DMS53 (cell line): ENCODE data around the gene PROX2.

Experiments
- DNase-seq: peaks from one replicate; lab custom pipeline; 2025; lab: John Stamatoyannopoulos, UW

The PROX2 gene

GRCh38 chr14:74881431-74882102, 5.6 kb upstream of the PROX2 start, which contains the start of gene DLST:
DLST (plus strand) TSS chr14:74881916; CDS start chr14:74881954, 38 bp downstream.
- DNase-seq = peak; percentile 92

DNA sequence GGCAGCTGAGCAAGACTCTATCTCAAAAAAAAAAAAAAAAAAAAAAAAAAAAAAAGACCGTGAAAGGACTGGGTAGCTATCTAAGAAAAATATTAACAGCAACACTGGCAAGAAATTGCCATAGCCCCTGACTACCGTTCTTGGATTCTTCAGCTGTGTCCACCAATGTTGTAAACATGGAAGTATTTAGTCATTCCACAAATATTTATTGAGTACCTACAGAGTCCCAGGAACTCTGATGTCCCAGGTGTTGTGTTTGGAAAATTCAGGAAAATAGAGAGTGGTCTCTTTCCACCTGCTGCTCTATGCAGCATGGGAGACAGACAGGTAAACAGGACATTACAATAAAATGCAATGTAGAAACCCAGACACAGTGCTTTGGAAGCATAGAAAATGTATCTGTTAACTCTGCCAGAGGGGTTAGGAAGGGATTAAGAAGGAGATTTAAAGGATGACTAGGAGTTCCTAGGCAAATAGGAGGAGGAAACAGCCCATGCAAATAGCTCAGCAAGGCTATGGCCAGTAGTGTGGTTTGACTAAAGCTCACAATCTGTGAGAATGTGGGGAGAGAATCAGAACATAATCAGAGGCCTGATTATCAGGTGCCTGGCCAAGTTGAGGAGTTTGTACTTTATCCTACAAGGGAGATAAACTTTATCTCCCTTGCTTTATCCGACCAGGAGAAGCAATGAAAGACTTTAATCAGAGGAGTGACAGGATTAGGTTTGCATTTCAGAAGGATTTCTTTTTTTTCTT, 3.7 kb upstream of the PROX2 start:
- DNase-seq = peak; percentile 57

GRCh38 chr14:74875204-74875603, 741 bp downstream of the PROX2 start:
- DNase-seq = no peak

DNA sequence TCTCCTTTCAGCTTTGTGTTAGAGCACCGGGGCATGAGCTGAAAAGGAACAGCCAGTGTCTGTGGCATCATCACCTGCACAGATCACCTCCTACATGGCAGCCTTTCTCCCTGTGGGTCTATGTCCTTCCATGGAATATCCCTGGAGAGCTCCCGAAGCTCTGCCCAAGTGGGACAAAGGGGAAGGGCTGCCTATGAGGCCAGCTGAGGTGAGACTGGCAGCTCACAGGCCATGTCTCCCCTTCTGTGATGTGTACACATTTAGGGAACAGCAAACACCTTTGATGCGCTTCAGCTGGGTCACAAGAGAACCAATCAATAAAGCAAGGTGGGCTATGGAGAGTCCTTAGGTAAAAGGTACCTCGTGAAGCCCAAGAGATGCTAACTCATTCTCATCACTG, 4.1 kb downstream of the PROX2 start:
- DNase-seq = no peak

- no peak for DNase-seq
Observed at GRCh38 chr14:74868739-74869138, 7.2 kb downstream of the PROX2 start.

DNA sequence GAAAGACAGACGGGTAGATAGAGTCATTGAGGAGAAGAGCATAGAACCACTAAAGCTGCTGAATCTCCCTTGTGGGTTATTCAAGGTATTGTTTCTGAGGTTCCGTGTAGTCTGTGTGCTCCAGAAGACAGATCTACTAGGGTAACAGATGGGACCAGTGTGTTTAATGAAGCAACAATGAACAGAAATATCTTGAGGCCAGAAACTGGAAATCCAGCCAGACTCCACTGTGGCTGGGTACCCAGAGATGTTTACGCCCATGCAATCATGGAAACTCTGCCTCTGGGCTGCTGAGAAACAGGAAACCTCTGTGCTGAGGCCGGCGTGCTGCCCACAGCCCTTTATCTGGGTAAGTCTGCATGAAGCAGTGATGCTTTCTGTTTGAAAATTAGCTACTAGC, 8.3 kb downstream of the PROX2 start:
- no peak for DNase-seq

DNA sequence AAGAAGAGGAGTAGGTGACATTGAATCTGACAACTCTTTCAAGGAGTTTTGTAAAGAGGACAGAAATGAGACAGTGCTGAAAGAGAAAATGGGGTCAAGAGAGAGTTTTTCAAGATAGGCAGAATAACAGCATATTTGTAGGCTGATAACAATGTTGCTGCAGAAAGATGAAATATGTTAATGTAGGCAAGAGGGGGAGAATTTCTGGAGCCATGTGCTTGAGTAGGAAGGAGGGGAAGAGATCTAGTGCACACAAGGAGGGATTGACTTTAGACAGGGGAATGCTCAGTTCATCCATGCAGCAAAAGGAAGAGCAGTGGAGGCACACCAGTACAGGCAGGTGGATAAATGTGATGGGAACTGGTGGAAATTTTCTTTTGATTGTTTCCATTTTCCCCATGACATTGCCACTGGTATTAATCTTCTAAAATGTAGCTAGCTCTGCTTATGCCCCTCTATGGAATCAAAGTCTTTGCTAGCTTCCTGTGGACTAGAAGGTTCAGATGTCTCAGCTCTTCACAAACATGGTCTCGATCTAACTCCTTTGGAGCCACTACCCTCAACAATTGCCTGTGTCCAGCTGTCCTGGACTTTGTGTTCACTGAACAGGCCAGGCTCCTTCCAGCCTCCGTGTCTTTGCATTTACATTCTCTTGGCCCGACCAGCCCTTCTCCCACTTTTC, 9.1 kb downstream of the PROX2 start:
- no peak for DNase-seq

DNA sequence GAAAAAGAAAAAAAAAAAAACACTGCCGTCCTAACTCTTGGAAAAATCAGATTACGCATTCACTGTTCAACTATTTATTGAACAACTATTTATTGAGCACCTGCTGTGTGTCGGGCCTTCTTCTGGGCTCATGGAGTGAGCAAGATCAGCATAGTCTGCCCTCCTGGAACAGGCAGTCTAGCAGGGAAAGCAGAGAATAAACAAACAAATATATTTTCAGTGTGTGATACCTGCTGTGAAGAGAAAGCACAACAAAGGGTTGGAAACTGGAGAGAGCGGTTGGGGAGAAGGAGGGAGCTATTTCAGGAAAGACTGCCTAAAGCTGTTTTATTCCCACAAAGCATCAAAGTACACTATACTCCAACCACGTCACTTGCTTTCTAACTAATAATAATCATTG, 10.8 kb downstream of the PROX2 start:
- DNase-seq = no peak

- DNase-seq = no peak
Observed at GRCh38 chr14:74864198-74864597, 11.7 kb downstream of the PROX2 start.

DNA sequence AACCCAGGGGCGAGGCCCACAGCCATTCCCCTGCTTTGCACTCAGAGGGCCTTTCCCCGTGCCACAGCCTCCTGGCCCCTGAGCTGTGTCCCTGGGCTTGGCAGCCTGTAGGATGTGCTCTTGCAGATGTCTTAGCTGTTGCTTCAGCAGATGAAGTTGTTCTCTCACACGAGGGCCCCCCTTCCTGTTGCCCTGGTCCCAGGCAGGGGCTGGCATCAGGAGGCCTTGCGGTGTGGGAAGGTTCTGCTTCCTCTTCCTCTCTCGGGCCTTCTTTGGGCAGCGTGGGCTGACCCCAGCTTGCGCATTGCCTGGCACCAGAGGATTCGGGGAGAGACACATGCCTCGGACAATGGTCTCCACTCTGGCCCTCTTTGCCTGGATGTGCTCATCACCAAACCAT, 12.7 kb downstream of the PROX2 start:
- no peak for DNase-seq

- DNase-seq = no peak
Observed at GRCh38 chr14:74861734-74862090, 14.2 kb downstream of the PROX2 start.

DNA sequence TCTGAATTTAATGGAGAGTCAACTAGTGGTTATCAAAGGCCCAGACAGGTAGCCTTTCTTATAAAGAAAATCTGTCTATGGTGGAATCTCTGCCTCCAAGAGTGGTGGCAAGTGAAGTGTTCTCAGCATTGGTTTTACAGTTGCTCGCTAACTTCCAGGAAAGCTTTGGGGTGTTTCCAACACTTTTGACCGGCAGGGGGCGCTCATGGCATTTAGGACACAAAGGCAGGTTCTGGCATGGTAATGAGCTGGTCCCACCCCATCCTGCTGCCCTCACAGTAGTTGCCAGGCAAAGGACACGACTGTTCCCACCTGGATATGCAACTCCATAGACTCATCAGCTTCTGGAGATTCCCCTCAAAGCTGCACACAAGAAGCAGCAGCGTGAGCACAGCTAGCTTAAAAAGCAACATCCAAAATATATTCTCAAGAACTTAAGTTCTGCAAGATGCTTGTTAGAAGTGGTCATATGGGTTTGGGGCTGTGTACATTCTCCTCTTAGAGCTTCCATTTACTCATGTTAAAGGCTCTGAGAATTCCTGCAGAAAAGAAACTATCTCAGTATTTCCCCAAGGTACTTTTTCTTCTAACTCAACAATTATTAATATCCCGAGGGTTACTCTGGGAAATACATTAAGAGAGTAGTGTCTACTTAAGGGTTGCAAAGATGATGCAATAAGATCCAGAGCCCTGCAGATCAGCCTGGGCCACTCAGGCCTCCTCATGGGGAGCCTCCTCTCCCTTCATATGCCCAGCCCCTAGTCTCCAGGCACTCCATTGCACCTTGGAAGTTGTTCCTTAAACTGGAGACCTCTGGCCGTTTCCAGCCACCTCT, 14.8 kb downstream of the PROX2 start:
- DNase-seq = peak; percentile 85

DNA sequence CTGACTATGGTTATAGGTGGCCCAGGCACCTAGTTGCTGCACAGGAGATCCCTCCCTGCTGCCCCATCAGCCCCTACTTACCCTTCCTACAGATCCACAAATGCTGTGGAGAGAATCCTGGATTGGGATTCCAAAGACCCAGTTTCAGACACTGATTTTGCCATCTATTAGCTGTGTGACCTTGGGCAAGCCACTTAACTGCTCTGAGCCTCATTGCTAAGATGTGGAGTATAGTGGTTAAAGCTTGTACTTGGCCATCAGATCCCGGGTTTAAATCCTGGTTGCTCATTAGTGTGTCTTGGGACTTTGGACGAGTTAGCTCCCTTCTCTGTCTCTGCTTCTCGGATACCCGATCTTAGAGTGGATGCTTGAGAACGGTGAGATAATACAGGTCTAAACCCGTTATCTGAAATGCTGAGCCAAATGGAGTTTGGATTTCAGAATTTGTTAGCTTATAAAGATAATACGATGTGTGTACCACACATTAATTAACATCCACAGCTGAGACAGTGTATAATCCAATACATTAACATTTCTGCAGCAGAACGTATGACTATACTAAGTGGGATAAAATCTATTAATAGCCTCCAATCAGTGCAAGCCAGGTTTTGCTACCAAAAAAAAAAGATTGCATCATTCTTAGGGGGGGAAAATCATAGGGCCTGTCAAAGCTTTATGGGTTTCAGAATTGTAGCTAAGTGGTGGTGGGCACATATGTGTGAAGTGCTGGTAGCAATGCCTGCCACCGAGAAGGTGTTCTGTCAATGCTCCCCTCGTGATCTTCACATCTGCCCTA, 16.0 kb downstream of the PROX2 start:
- no peak for DNase-seq

DNA sequence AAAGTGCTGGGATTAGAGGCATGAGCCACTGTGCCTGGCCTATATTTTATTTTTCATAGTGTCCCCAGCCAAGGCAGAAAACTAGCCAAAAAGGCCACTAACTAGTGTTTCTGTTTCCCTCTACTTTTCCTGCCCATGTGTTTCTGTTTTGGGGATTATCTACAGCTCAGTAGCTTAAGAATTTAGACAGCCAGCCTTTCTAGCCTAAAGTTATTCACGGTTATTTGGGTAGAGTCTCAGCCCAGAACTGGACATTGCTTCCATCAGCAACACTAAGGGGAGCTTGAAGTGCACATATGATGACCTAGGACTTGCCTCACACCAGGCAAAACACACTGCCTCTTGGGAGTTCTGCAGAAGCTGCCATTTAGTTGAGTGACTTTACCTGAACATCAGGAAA, 17.9 kb downstream of the PROX2 start:
- no peak for DNase-seq

DNA sequence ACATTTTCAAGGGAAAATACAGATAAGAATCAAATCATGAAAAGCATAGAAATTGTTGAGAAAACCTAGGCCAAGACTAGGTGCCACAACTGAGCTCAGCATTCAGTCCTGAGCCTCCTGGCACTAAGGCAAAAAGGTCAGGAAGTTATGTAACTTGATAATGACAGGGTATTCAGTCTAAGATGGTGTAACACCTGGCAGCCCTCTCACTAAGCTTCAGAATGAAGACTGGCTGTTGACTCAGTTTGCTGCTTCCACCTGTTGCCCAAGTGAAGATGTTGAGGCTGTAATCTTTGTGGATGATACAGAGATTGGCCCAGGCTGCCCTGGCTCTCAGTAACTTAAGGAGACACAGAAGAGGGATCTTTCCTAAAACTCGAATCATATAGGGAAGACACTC, 19.6 kb downstream of the PROX2 start:
- DNase-seq = no peak

DNA sequence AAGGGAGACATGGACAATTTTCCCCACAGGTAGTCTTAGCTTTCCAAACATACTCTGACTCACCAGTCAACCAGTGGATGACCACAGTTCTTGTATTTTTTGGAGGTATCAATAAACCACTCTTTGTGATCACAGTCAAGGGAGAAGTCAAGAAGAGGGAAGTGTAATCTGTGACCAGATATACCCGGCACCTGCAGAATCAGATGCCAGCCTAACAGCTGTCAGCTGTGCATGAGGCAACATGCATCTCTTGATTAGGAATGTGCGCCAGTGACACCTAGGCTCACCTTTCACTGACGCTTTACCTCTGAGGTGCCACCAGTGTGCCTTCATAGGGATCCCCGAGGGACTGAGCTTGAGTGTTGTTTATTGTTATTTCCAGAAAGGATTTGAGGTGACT, 20.0 kb downstream of the PROX2 start:
- DNase-seq = peak; percentile 8

- DNase-seq = no peak
Observed at GRCh38 chr14:74855021-74855420, 20.9 kb downstream of the PROX2 start.

DNA sequence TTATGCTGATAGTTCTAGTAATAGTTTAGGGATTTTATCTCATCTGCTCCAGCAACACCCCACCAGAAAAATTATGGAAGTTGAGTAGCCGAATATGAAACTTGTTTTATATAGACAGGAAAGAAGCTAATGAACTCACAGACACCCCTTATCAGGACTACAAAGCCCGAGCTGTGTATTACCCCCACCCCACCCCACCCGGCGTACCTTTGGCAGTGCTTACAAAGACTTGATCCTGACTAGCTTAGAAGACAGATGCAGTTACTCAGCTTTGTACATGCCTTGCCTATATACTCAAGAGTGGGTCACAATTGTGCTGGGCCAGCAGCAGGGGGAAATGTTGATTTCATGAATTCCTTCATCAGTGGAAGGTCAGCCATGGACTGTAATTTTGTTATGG, 22.4 kb downstream of the PROX2 start:
- no peak for DNase-seq

DNA sequence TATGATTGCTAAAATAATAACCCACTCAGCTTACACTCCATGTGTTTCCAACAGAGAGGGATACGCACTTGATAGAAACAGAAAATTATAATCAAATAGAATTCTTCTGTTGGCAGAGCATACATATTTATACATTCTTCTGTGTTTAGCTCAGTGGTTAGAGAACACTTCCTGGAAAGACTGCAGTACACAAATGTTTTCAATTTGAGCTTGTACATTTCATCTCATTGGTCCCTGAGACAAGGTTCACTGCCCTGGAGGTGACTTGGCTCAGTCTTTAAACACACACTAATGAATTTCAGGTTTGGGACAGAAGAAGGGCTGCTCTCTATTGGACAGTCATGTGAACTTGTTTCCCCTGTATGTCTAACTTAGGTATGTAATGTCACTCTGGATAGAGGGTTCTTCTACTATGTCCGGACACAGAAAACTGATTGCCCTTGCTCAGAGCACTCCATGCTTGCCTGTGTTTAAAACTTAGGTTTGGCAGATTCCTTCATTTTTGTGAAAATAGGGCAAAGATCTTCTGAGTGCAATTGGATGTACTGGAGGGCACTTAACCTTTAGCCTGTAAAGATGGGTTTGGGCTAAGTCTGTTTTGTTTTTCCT, 22.9 kb downstream of the PROX2 start:
- DNase-seq = no peak

GRCh38 chr14:74848768-74849167, 27.2 kb downstream of the PROX2 start:
- DNase-seq = no peak
